PFSK-1 (cell line): Measurements from ENCODE around the gene SMIM45.

ENCODE experiments used
- POLR2AphosphoS5 ChIP-seq: IDR thresholded peaks from 2 replicates; pipeline ENCODE4 v1.6.1; 2012; ENCODE audit warnings: low read depth, mild to moderate bottlenecking, control low read depth, low read length, moderate library complexity
- REST ChIP-seq, 2 experiments: IDR thresholded peaks; 2 replicates each; pipeline versions ENCODE4 v1.6.1 to v1.8.0; 2011 to 2012; ENCODE audit warnings: low read depth in 2 of 2, low read length in 2 of 2, control low read depth in 1 of 2, inconsistent platforms in 1 of 2, mild to moderate bottlenecking in 1 of 2, moderate library complexity in 1 of 2; ENCODE audit not compliant: insufficient read depth in 1 of 2

GRCh38 chr22:41949297-41949965, 2.5 kb upstream of the SMIM45 start:
- no peak for TF ChIP-seq POLR2AphosphoS5
- TF ChIP-seq REST (IDR thresholded peaks at IDR 0.05; ENCODE audit: insufficient read depth in 1 of 2, low read depth in 2 of 2, low read length in 2 of 2) = no peak
